Neural progenitor cell (in vitro differentiated cells): Measurements from ENCODE around the gene NELFCD. TPM values are rescaled to one million over a fixed set of nuclear protein-coding genes. Genes with fewer than 3 reads are reported as not detected.
A peak's percentile ranks its signal among the peaks of the same experiment; 100 is the strongest.

Source experiments
- DNase-seq: peaks from one replicate; pipeline ENCODE4 v3.0.0-alpha.2; 2016; ENCODE audit warnings: low spot score
- H2AFZ ChIP-seq: fragments of 200-600 bp; sonication (generic); replicated peaks from 2 replicates; pipeline ENCODE4 v1.6.1; 2016; ENCODE audit warnings: antibody characterized with exemption
- H3F3A ChIP-seq: fragments of 200-600 bp; sonication (generic); 2 replicates; pipeline ENCODE4 v1.6.1; 2016; ENCODE audit warnings: antibody characterized with exemption, low read depth
- H3K27ac ChIP-seq: fragments of 200-600 bp; sonication (generic); 2 replicates; pipeline ENCODE4 v1.5.1; 2016; ENCODE audit warnings: mild to moderate bottlenecking
- H3K27me3 ChIP-seq: fragments of 200-600 bp; sonication (generic); 2 replicates; pipeline ENCODE4 v1.6.1; 2016; ENCODE audit warnings: mild to moderate bottlenecking, moderate library complexity
- H3K36me3 ChIP-seq: fragments of 200-600 bp; sonication (generic); 2 replicates; pipeline ENCODE4 v1.5.1; 2016
- H3K4me1 ChIP-seq: fragments of 200-600 bp; sonication (generic); 2 replicates; pipeline ENCODE4 v1.6.1; 2016; ENCODE audit warnings: mixed run types
- H3K4me2 ChIP-seq: fragments of 200-600 bp; sonication (generic); 2 replicates; pipeline ENCODE4 v1.6.1; 2016
- H3K4me3 ChIP-seq: fragments of 200-600 bp; sonication (generic); 2 replicates; pipeline ENCODE4 v1.5.1; 2016
- H3K79me2 ChIP-seq: fragments of 200-600 bp; sonication (generic); 2 replicates; pipeline ENCODE4 v1.6.1; 2016; ENCODE audit warnings: low read depth
- H3K9ac ChIP-seq: fragments of 200-600 bp; sonication (generic); 2 replicates; pipeline ENCODE4 v1.6.1; 2016
- H3K9me3 ChIP-seq: fragments of 200-600 bp; sonication (generic); 2 replicates; pipeline ENCODE4 v1.5.1; 2016; ENCODE audit warnings: low read depth
- H4K20me1 ChIP-seq: fragments of 200-600 bp; sonication (generic); 2 replicates; pipeline ENCODE4 v1.6.1; 2016; ENCODE audit warnings: low read depth
- H3K27ac Mint-ChIP-seq: 3 replicates; pipeline ENCODE4 v1.8.0; 2021; ENCODE audit warnings: mixed read lengths
- H3K27me3 Mint-ChIP-seq: 2 replicates; pipeline ENCODE4 v1.8.0; 2022; ENCODE audit warnings: low read depth, mild to moderate bottlenecking, inconsistent platforms, moderate library complexity, mixed read lengths; ENCODE audit not compliant: insufficient read depth
- H3K36me3 Mint-ChIP-seq: 3 replicates; pipeline ENCODE4 v1.8.0; 2021; ENCODE audit warnings: mixed read lengths
- H3K4me1 Mint-ChIP-seq: 3 replicates; pipeline ENCODE4 v1.8.0; 2021; ENCODE audit warnings: mixed read lengths
- H3K4me3 Mint-ChIP-seq: 3 replicates; pipeline ENCODE4 v1.8.0; 2021; ENCODE audit warnings: mild to moderate bottlenecking, moderate library complexity, mixed read lengths
- H3K9me3 Mint-ChIP-seq: 3 replicates; pipeline ENCODE4 v1.8.0; 2020; ENCODE audit warnings: mixed read lengths
- CTCF ChIP-seq: fragments of 200-600 bp; sonication (generic); IDR thresholded peaks from 2 replicates; pipeline ENCODE4 v1.5.1; 2017; ENCODE audit warnings: antibody characterized with exemption, mild to moderate bottlenecking
- EZH2 ChIP-seq: fragments of 200-600 bp; sonication (generic); IDR thresholded peaks from 2 replicates; pipeline ENCODE4 v1.6.1; 2017; ENCODE audit warnings: antibody characterized with exemption, mild to moderate bottlenecking, moderate library complexity
- EZH2phosphoT487 ChIP-seq: fragments of 200-600 bp; sonication (generic); IDR thresholded peaks from 2 replicates; pipeline ENCODE4 v1.6.1; 2017; ENCODE audit warnings: antibody characterized with exemption
- total RNA-seq: library from RNA; depleted of rRNA; stranded (reverse); fragments of >200 nt; gene quantifications from 2 replicates; pipeline ENCODE4 v1.2.3, GENCODE V29; 2015; ENCODE audit warnings: low replicate concordance

NELFCD gene
- total RNA-seq, 1 donor from 2014 or later, result 58.9 TPM

GRCh38 chr20:59025086-59025485 lies 44.0 kb downstream of the NELFCD start:
- H2AFZ ChIP-seq, result no peak overlapping the region
- Mint-ChIP-seq H3K27me3 (peaks cover 2% of the 10 kb centered on the region), H3K4me3 (no peak overlapping the region), H3K4me1 (peaks cover 49% of the 10 kb centered on the region), H3K36me3 (peaks cover 33% of the 10 kb centered on the region), H3K9me3 (no peaks in the 10 kb centered on the region), H3K27ac (no peak overlapping the region)
- no peak overlapping the region for H3K4me3 ChIP-seq
- H3K9me3 ChIP-seq, result no peaks in the 10 kb centered on the region
- DNase-seq, result no peak
- no peaks in the 10 kb centered on the region for H3K27me3 ChIP-seq
- H3K4me1 ChIP-seq, result peaks cover 10% of the 10 kb centered on the region
- H3F3A ChIP-seq, result no peaks in the 10 kb centered on the region
- no peak overlapping the region for H3K4me2 ChIP-seq
- peaks cover 43% of the 10 kb centered on the region for H3K79me2 ChIP-seq
- H3K27ac ChIP-seq, result no peak overlapping the region
- H3K36me3 ChIP-seq, result peaks cover 6% of the 10 kb centered on the region
- TF ChIP-seq EZH2 (no peak), CTCF (no peak), EZH2phosphoT487 (no peak)
- H4K20me1 ChIP-seq, result peaks cover 41% of the 10 kb centered on the region
- H3K9ac ChIP-seq, result no peak overlapping the region

- Mint-ChIP-seq H3K27ac (no peak overlapping the region), H3K36me3 (peaks cover 37% of the 10 kb centered on the region), H3K4me3 (no peak overlapping the region), H3K4me1 (peaks cover 53% of the 10 kb centered on the region), H3K9me3 (no peaks in the 10 kb centered on the region), H3K27me3 (peaks cover 2% of the 10 kb centered on the region)
- H3K9me3 ChIP-seq, result no peaks in the 10 kb centered on the region
- H3F3A ChIP-seq, result no peaks in the 10 kb centered on the region
- TF ChIP-seq EZH2 (no peak), CTCF (no peak), EZH2phosphoT487 (no peak)
- H3K9ac ChIP-seq, result no peak overlapping the region
- peaks cover 10% of the 10 kb centered on the region for H3K36me3 ChIP-seq
- peaks cover 14% of the 10 kb centered on the region for H3K4me1 ChIP-seq
- H3K4me2 ChIP-seq, result no peak overlapping the region
- peaks cover 47% of the 10 kb centered on the region for H3K79me2 ChIP-seq
- H2AFZ ChIP-seq, result no peak overlapping the region
- no peak overlapping the region for H3K4me3 ChIP-seq
- no peak overlapping the region for H3K27ac ChIP-seq
- DNase-seq, result no peak
- H3K27me3 ChIP-seq, result no peaks in the 10 kb centered on the region
- H4K20me1 ChIP-seq, result peaks cover 41% of the 10 kb centered on the region
These were observed 44.5 kb downstream of the NELFCD start for GRCh38 chr20:59025511-59025910.

GRCh38 chr20:59026904-59027740 lies 46.1 kb downstream of the NELFCD start:
- H3K27me3 ChIP-seq, result no peaks in the 10 kb centered on the region
- no peak overlapping the region for H3K4me3 ChIP-seq
- peaks cover 54% of the 10 kb centered on the region for H4K20me1 ChIP-seq
- H3K4me1 ChIP-seq, result peaks cover 25% of the 10 kb centered on the region
- no peak overlapping the region for H2AFZ ChIP-seq
- TF ChIP-seq CTCF (no peak), EZH2phosphoT487 (no peak), EZH2 (no peak)
- Mint-ChIP-seq H3K4me1 (peaks cover 51% of the 10 kb centered on the region), H3K36me3 (peaks cover 35% of the 10 kb centered on the region), H3K9me3 (no peaks in the 10 kb centered on the region), H3K27me3 (peaks cover 2% of the 10 kb centered on the region), H3K4me3 (no peak overlapping the region), H3K27ac (no peak overlapping the region)
- no peak overlapping the region for H3K4me2 ChIP-seq
- H3K9ac ChIP-seq, result peak overlapping the region; percentile 28
- H3K79me2 ChIP-seq, result peaks cover 62% of the 10 kb centered on the region
- H3K36me3 ChIP-seq, result peaks cover 14% of the 10 kb centered on the region
- H3K27ac ChIP-seq, result no peak overlapping the region
- no peaks in the 10 kb centered on the region for H3F3A ChIP-seq
- no peak for DNase-seq
- H3K9me3 ChIP-seq, result no peaks in the 10 kb centered on the region
